ENCODE results near the gene PPP4R3A.
"Not testable (repeated sequence)": the region's sequence is repeated elsewhere in the genome, so short reads cannot be mapped to it uniquely, and the experiment has no call there.

PPP4R3A gene

DNA sequence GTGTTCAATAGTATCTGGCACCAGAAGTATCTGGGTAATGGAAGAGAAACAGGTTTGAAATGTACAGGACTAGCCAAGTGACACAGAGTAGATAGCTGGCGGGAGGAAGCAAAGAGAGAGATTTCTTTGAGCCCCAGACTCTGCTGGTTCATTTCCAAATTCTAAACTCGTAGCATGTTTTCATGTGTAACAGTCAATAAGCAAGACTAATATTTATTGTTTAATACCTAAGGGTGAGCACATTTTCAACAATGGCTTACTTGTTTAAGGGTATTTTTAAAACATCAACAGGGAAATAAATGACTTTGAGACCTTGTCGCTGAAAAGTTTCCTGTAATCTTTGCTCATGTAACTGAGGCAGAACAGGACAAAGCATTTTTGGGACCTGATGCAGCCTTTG lies 80.7 kb downstream of the PPP4R3A start:
- DNase-seq, result no peak

- not testable (repeated sequence) for DNase-seq
Observed at GRCh38 chr14:91428931-91429330, 81.2 kb downstream of the PPP4R3A start.

DNA sequence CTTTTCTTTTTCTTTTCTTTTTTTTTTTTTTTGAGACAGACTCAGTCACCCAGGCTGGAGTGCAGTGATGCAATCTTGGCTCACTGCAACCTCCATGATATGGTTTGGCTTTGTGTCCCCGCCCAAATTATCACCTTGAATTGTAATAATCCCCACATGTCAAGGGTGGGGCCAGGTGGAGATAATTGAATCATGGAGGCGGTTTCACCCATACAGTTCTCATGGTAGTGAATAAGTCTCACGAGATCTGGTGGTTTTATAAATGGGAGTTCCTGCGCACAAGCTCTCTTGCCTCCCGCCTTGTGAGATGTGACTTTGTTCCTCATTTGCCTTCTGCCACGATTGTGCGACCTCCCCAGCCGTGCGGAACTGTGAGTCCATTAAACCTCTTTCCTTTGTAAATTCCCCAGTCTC lies 84.6 kb downstream of the PPP4R3A start:
- DNase-seq, result not testable (repeated sequence)

DNA sequence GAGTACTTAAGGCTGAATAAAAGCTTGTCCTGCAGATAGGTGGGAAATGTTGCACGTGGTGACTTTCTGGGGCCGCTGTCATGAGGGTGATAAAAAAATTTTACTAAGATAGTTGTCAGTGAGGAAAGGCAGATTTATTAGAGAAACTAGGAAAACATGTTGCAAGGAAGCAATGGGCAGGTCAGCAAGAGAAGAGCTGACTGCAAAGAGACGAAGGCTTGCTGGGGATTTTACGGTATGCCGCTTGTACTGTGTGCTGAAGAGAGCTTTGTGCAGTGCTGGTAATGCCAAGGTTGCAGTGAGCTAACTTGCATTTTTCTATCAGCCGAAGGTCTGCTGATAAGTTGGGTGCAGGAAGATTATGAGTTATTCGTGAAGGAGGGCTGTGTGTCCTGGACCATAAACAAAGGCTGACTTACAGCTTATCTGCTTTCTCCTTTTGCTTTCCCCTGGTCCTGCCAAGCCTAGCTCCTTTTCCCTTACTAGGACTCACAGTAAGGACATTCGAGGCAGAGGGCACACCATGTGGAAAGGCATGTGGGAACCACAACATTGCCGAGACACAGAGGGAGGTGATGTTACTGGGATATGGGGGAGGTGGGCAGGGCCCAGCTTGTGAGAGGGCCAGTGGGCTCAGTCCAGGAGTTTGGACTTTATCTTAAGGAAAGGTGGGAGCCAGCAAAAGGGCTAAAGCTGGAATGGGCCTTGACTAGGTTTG lies 85.1 kb downstream of the PPP4R3A start:
- no peak for DNase-seq

- no peak for DNase-seq
Observed at GRCh38 chr14:91420686-91421085, 89.4 kb downstream of the PPP4R3A start.

- DNase-seq, result no peak
Observed at GRCh38 chr14:91419451-91419850, 90.7 kb downstream of the PPP4R3A start.

GRCh38 chr14:91419044-91419397 lies 91.1 kb downstream of the PPP4R3A start:
- no peak for DNase-seq

DNA sequence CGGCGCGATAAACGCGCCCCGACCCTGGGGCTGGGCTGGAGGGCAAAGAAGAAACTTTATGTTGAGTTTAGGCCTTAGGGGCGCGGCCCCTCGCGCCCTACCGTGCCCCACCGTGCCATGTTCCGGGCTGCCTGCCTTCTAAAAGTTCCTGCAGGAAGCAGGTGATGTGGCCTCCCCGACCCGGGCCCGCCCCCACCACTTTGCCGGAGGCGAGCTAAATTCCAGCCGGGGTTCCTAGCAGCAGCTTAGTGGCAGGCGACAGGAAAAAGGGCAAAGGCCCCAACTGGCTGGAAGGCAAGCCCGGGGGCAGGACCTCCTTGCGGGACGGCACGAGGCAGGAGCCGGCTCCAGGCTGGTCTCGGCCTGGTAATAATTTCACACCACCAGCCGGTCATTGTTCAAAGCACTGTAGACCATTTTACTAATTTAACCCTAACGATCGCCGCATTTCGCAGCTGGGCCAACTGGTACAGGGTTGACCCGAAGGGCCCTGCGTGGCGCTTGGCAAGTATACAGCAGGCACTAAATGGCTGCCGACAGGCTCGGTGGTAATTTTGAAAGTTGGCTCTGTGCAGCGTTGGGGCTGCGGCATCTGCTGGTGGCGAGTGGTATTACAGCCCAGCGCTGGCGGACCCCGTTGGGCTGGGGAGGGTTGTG lies 91.6 kb downstream of the PPP4R3A start:
- DNase-seq, result peak; percentile 77

DNA sequence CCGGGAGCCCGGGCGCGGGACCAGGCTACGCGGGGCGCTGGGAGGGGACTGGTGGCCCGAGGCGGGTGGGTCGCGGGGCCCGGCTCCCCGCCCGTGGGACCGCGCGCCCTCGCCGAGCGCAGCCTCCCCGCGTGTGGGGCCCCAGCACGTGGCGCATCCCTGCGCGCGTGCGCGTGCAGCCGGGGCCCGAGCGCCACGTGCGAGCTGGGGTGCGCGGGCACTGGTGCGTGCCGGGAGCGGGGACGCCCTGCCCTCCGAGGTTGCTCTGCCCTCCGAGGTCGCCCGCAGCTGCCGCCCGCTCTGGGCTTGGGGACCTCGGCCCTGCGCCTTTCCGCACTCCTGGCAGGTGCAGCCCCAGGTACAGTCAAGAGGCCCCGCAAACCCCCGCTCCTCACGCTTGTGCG lies 92.1 kb downstream of the PPP4R3A start:
- no peak for DNase-seq

GRCh38 chr14:91417120-91417982 lies 92.8 kb downstream of the PPP4R3A start, which contains the start of gene CCDC88C:
CCDC88C (minus strand) TSS chr14:91417820; CDS start chr14:91417690, 130 bp downstream.
- peak; percentile 60 for DNase-seq

GRCh38 chr14:91416744-91417119 lies 93.4 kb downstream of the PPP4R3A start:
- no peak for DNase-seq

- peak; percentile 91 for DNase-seq
Observed at GRCh38 chr14:91415794-91416743, 94.0 kb downstream of the PPP4R3A start.

DNA sequence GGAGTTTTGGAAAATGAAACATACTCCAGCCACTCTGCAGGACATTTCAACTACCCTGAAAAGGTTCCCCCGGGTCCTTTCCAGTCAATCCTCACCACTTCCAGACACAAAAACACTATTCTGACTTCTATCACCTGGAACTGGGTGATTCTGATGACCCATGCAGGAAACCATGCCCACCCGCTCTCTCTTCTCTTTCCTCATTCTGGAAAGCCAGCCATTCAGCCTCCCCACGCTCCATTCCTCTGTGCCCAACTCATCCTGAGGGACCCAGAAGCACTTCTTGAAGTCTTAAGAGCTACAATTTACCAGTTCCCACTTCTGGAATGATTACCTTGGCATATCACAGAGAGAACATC lies 95.7 kb downstream of the PPP4R3A start:
- no peak for DNase-seq

- DNase-seq, result peak; percentile 97
Observed at GRCh38 chr14:91413547-91414474, 96.3 kb downstream of the PPP4R3A start.

GRCh38 chr14:91412939-91413338 lies 97.2 kb downstream of the PPP4R3A start:
- no peak for DNase-seq

DNA sequence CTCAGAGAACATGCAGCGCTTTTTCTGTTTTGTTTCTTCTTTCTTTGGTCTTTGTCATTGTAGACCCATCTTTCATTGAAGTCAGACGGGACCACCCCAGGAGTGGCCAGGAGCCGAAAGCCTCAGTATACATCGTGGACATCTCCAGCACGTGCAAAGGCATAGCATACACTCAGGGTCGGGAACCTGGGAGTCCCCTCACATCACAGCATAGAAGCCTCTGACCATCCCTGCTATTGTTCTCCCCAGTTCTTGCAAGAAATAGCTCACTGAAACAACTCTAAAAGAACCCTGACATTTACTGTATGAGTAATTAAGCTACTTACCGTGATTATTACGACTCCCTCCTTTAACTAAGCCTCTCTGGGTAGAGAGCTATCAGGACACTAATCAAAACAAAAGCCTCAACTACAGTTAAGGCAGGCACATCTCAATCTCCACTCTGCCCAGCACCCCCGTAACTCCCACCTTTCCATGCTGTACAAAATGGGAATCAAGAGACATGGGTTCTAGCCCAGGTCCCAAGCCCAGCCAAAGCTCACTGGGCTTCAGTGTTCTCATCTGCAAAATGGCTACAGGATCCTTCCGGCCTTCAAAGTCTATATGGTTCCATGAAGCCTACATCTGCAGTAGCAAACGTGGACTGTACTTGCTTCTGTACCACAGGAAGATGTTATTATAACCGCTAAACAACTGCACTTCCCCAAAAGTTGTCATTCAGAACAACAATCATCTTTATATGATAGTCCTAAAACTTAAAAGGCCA lies 99.2 kb downstream of the PPP4R3A start:
- DNase-seq, result no peak

DNA sequence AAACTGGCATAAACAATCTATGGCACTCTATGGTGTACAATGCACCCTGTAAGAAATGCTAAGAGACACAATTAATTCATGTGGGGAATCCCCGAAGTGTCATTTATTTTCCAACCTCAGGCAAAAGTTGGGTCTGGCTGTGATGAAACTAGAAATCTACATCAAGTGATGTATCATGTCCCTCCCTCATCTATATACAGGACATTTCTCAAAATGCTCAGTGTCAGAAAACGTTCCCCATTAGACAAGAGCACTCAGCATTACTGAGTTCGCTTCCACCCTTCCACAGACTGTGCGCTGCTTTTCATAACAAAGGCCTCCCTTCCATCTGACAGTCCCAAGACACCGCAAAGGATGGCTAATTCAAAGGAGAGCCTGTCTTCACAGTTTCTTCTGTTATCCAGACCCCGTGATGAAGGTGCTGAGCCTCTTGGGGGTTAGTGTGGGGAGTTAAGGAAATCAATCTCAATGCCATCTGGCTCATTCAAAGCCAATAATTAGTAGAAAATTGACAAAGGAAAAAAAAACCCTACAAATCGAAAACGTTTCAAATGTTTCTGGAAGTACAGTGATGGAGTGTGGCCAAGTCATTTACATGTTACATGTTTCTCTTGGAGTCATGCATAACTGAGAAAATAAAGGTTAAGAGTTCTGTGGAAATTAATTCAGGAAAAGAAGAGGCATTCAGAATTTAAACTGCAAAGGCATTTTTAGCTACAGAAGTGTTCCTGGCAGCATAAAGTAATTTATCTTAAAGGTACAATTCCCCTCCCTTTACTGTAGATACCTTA lies 100.0 kb downstream of the PPP4R3A start:
- no peak for DNase-seq

DNA sequence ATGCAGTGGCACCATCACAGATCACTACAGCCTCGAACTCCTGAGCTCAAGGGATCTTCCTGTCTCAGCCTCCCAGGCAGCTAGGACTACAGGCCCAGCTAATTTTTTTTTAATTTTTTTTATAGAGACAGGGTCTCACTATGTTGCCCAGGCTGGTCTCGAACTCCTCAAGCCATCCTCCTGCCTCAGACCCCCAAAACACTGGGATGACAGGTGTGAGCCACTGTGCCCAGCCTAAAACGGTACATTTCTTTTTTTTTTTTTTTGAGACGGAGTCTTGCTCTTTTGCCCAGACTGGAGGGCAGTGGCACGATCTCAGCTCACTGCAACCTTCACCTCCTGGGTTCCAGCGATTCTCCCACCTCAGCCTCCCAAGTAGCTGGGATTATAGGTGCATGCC lies 100.9 kb downstream of the PPP4R3A start:
- DNase-seq, result not testable (repeated sequence)

All from DMS79 treated with DMSO at 0.1 percent for 48 hours (cell line).